Measurements from ENCODE around the gene LPO.

Gene LPO

GRCh38 chr17:58281511-58282011, 43.2 kb downstream of the LPO start:
- no peak overlapping the region for H3K4me3 ChIP-seq (ENCODE audit: low read length)
- DNase-seq (ENCODE audit: low read depth): no peak
- no peak for TF ChIP-seq CTCF (IDR thresholded peaks at IDR 0.05; ENCODE audit: insufficient read depth, low read depth, low read length, missing control alignments)

- H3K4me3 ChIP-seq (ENCODE audit: low read length): no peak overlapping the region
- no peak for TF ChIP-seq CTCF (IDR thresholded peaks at IDR 0.05; ENCODE audit: insufficient read depth, low read depth, low read length, missing control alignments)
- no peak for DNase-seq (ENCODE audit: low read depth)
Measured at GRCh38 chr17:58282442-58282841, 44.1 kb downstream of the LPO start.

- DNase-seq (ENCODE audit: low read depth): no peak
- H3K4me3 ChIP-seq (ENCODE audit: low read length): no peak overlapping the region
- TF ChIP-seq CTCF (IDR thresholded peaks at IDR 0.05; ENCODE audit: insufficient read depth, low read depth, low read length, missing control alignments): no peak
Measured at GRCh38 chr17:58283674-58284612, 45.6 kb downstream of the LPO start.

- H3K4me3 ChIP-seq (ENCODE audit: low read length): no peak overlapping the region
- DNase-seq (ENCODE audit: low read depth): no peak
- no peak for TF ChIP-seq CTCF (IDR thresholded peaks at IDR 0.05; ENCODE audit: insufficient read depth, low read depth, low read length, missing control alignments)
Measured at GRCh38 chr17:58284613-58285421, 46.4 kb downstream of the LPO start.

GRCh38 chr17:58285422-58285810, 47.0 kb downstream of the LPO start:
- H3K4me3 ChIP-seq (ENCODE audit: low read length): no peak overlapping the region
- DNase-seq (ENCODE audit: low read depth): no peak
- TF ChIP-seq CTCF (IDR thresholded peaks at IDR 0.05; ENCODE audit: insufficient read depth, low read depth, low read length, missing control alignments): no peak

GRCh38 chr17:58289869-58290268, 51.5 kb downstream of the LPO start:
- DNase-seq (ENCODE audit: low read depth): peak; percentile 52
- no peak overlapping the region for H3K4me3 ChIP-seq (ENCODE audit: low read length)
- no peak for TF ChIP-seq CTCF (IDR thresholded peaks at IDR 0.05; ENCODE audit: insufficient read depth, low read depth, low read length, missing control alignments)

Data from epithelial cell of esophagus (primary cell).